Measurements from ENCODE around the gene ATP11A. TPM values are rescaled to one million over a fixed set of nuclear protein-coding genes. Genes with fewer than 3 reads are reported as not detected.

ATP11A gene
- total RNA-seq, 5 donors from 2014 or later (not counting 1 experiment from before 2014, with no cell fraction given) = 35.7 to 57.1 (median 48.5) TPM

GRCh38 chr13:112819816-112820215 is 130.0 kb downstream of the ATP11A start:
- Mint-ChIP-seq H3K27ac (no peak overlapping the region), H3K4me1 (no peaks in the 10 kb centered on the region), H3K4me3 (no peak overlapping the region), H3K9me3 (no peaks in the 10 kb centered on the region), H3K27me3 (no peaks in the 10 kb centered on the region), H3K36me3 (peaks cover 77% of the 10 kb centered on the region)
- Histone ChIP-seq H3K4me1 (ENCODE audit: control insufficient read depth in 1 of 2, extremely low read depth in 1 of 2, insufficient read depth in 2 of 2, low read length in 2 of 2) (no peaks in the 10 kb centered on the region), H3K9me3 (no peaks in the 10 kb centered on the region), H3K27ac (ENCODE audit: low read length) (no peak overlapping the region), H3K36me3 (ENCODE audit: control insufficient read depth in 2 of 2, extremely low read depth in 1 of 2, insufficient read depth in 1 of 2, low read length in 1 of 2) (peaks cover 19 to 71% of the 10 kb centered on the region in 2 donors), H3K27me3 (replicated peaks in 1 of 2; ENCODE audit: control insufficient read depth in 2 of 2, extremely low read depth in 1 of 2, insufficient read depth in 2 of 2, low read length in 1 of 2) (no peaks in the 10 kb centered on the region), H3K4me3 (ENCODE audit: control insufficient read depth in 1 of 2, extremely low read depth in 1 of 2, low read length in 1 of 2) (no peak overlapping the region)
- POLR2A ChIA-PET = no interaction called here
- ATAC-seq (replicated peaks in 1 of 4) = no peak
- CTCF ChIA-PET = no interaction called here
- no peak for DNase-seq
- WGBS (ENCODE audit: insufficient coverage) = 95% methylated on average over 24 of the region's 29 CpGs

GRCh38 chr13:112820318-112820717 is 130.5 kb downstream of the ATP11A start:
- no peaks in the 10 kb centered on the region for H3K4me1 ChIP-seq (ENCODE audit: control insufficient read depth in 1 of 2, extremely low read depth in 1 of 2, insufficient read depth in 2 of 2, low read length in 2 of 2)
- no peak overlapping the region for H3K4me3 ChIP-seq (ENCODE audit: control insufficient read depth in 1 of 2, extremely low read depth in 1 of 2, low read length in 1 of 2)
- peaks cover 24 to 73% of the 10 kb centered on the region in 2 donors for H3K36me3 ChIP-seq (ENCODE audit: control insufficient read depth in 2 of 2, extremely low read depth in 1 of 2, insufficient read depth in 1 of 2, low read length in 1 of 2)
- no peak overlapping the region for H3K27ac ChIP-seq (ENCODE audit: low read length)
- CTCF ChIA-PET = no interaction called here
- POLR2A ChIA-PET = no interaction called here
- H3K4me3 Mint-ChIP-seq = no peak overlapping the region
- no peaks in the 10 kb centered on the region for H3K27me3 ChIP-seq (replicated peaks in 1 of 2; ENCODE audit: control insufficient read depth in 2 of 2, extremely low read depth in 1 of 2, insufficient read depth in 2 of 2, low read length in 1 of 2)
- H3K27me3 Mint-ChIP-seq = no peaks in the 10 kb centered on the region
- peaks cover 77% of the 10 kb centered on the region for H3K36me3 Mint-ChIP-seq
- no peaks in the 10 kb centered on the region for H3K4me1 Mint-ChIP-seq
- no peak overlapping the region for H3K27ac Mint-ChIP-seq
- H3K9me3 ChIP-seq = no peaks in the 10 kb centered on the region
- no peaks in the 10 kb centered on the region for H3K9me3 Mint-ChIP-seq
- no peak for DNase-seq
- no peak for ATAC-seq (replicated peaks in 1 of 4)
- WGBS (ENCODE audit: insufficient coverage) = over 99% methylated on average over 10 of the region's 11 CpGs

- H3K27ac ChIP-seq (ENCODE audit: low read length) = no peak overlapping the region
- ChIA-PET POLR2A (no interaction called here), CTCF (interaction anchor here in 1 of 2 donors (0.6 kb wide), 1 partner anchor 766 kb away, joined by 8 read pairs; no protein-coding TSS in a partner anchor)
- no peaks in the 10 kb centered on the region for H3K4me1 ChIP-seq (ENCODE audit: control insufficient read depth in 1 of 2, extremely low read depth in 1 of 2, insufficient read depth in 2 of 2, low read length in 2 of 2)
- no peaks in the 10 kb centered on the region for H3K4me1 Mint-ChIP-seq
- no peak overlapping the region for H3K27ac Mint-ChIP-seq
- DNase-seq = no peak
- H3K27me3 Mint-ChIP-seq = no peaks in the 10 kb centered on the region
- peaks cover 74% of the 10 kb centered on the region for H3K36me3 Mint-ChIP-seq
- no peak overlapping the region for H3K4me3 Mint-ChIP-seq
- 100% methylated on average over 6 of the region's 19 CpGs for WGBS (ENCODE audit: insufficient coverage)
- no peak overlapping the region for H3K4me3 ChIP-seq (ENCODE audit: control insufficient read depth in 1 of 2, extremely low read depth in 1 of 2, low read length in 1 of 2)
- H3K36me3 ChIP-seq (ENCODE audit: control insufficient read depth in 2 of 2, extremely low read depth in 1 of 2, insufficient read depth in 1 of 2, low read length in 1 of 2) = peaks cover 21 to 75% of the 10 kb centered on the region in 2 donors
- no peaks in the 10 kb centered on the region for H3K27me3 ChIP-seq (replicated peaks in 1 of 2; ENCODE audit: control insufficient read depth in 2 of 2, extremely low read depth in 1 of 2, insufficient read depth in 2 of 2, low read length in 1 of 2)
- no peaks in the 10 kb centered on the region for H3K9me3 ChIP-seq
- no peaks in the 10 kb centered on the region for H3K9me3 Mint-ChIP-seq
- ATAC-seq (replicated peaks in 1 of 4) = no peak
Observed at GRCh38 chr13:112821340-112822055, 131.7 kb downstream of the ATP11A start.

- DNase-seq (no peak), ATAC-seq (replicated peaks in 1 of 4) (no peak)
- 91% methylated on average over 10 of the region's 11 CpGs for WGBS (ENCODE audit: insufficient coverage)
- ChIA-PET POLR2A (no interaction called here), CTCF (interaction anchor here in 1 of 2 donors (0.7 kb wide), 1 partner anchor 225 kb away, joined by 6 read pairs; no protein-coding TSS in a partner anchor)
- no peaks in the 10 kb centered on the region for H3K4me1 Mint-ChIP-seq
- no peaks in the 10 kb centered on the region for H3K9me3 Mint-ChIP-seq
- H3K4me1 ChIP-seq (ENCODE audit: control insufficient read depth in 1 of 2, extremely low read depth in 1 of 2, insufficient read depth in 2 of 2, low read length in 2 of 2) = no peaks in the 10 kb centered on the region
- no peaks in the 10 kb centered on the region for H3K27me3 ChIP-seq (replicated peaks in 1 of 2; ENCODE audit: control insufficient read depth in 2 of 2, extremely low read depth in 1 of 2, insufficient read depth in 2 of 2, low read length in 1 of 2)
- no peaks in the 10 kb centered on the region for H3K27me3 Mint-ChIP-seq
- peaks cover 74% of the 10 kb centered on the region for H3K36me3 Mint-ChIP-seq
- no peak overlapping the region for H3K27ac Mint-ChIP-seq
- H3K27ac ChIP-seq (ENCODE audit: low read length) = no peak overlapping the region
- peaks cover 20 to 78% of the 10 kb centered on the region in 2 donors for H3K36me3 ChIP-seq (ENCODE audit: control insufficient read depth in 2 of 2, extremely low read depth in 1 of 2, insufficient read depth in 1 of 2, low read length in 1 of 2)
- H3K9me3 ChIP-seq = no peaks in the 10 kb centered on the region
- H3K4me3 ChIP-seq (ENCODE audit: control insufficient read depth in 1 of 2, extremely low read depth in 1 of 2, low read length in 1 of 2) = no peak overlapping the region
- H3K4me3 Mint-ChIP-seq = no peak overlapping the region
Observed at GRCh38 chr13:112822851-112823250, 133.0 kb downstream of the ATP11A start.

- Histone ChIP-seq H3K4me3 (ENCODE audit: control insufficient read depth in 1 of 2, extremely low read depth in 1 of 2, low read length in 1 of 2) (no peak overlapping the region), H3K27me3 (replicated peaks in 1 of 2; ENCODE audit: control insufficient read depth in 2 of 2, extremely low read depth in 1 of 2, insufficient read depth in 2 of 2, low read length in 1 of 2) (no peaks in the 10 kb centered on the region), H3K36me3 (ENCODE audit: control insufficient read depth in 2 of 2, extremely low read depth in 1 of 2, insufficient read depth in 1 of 2, low read length in 1 of 2) (peaks cover 14 to 77% of the 10 kb centered on the region in 2 donors), H3K4me1 (ENCODE audit: control insufficient read depth in 1 of 2, extremely low read depth in 1 of 2, insufficient read depth in 2 of 2, low read length in 2 of 2) (no peaks in the 10 kb centered on the region), H3K9me3 (no peaks in the 10 kb centered on the region), H3K27ac (ENCODE audit: low read length) (no peak overlapping the region)
- no peak overlapping the region for H3K27ac Mint-ChIP-seq
- DNase-seq = no peak
- no peaks in the 10 kb centered on the region for H3K4me1 Mint-ChIP-seq
- H3K27me3 Mint-ChIP-seq = no peaks in the 10 kb centered on the region
- no peaks in the 10 kb centered on the region for H3K9me3 Mint-ChIP-seq
- ATAC-seq (replicated peaks in 1 of 4) = no peak
- ChIA-PET CTCF (no interaction called here), POLR2A (no interaction called here)
- peaks cover 66% of the 10 kb centered on the region for H3K36me3 Mint-ChIP-seq
- H3K4me3 Mint-ChIP-seq = no peak overlapping the region
- WGBS (ENCODE audit: insufficient coverage) = 95% methylated on average over 6 of the region's 10 CpGs
Observed at GRCh38 chr13:112824429-112824828, 134.6 kb downstream of the ATP11A start.

- 96% methylated on average over 11 of the region's 11 CpGs for WGBS (ENCODE audit: insufficient coverage)
- H3K27ac ChIP-seq (ENCODE audit: low read length) = no peak overlapping the region
- Mint-ChIP-seq H3K27me3 (no peaks in the 10 kb centered on the region), H3K4me1 (no peaks in the 10 kb centered on the region), H3K9me3 (no peaks in the 10 kb centered on the region), H3K4me3 (no peak overlapping the region), H3K27ac (no peak overlapping the region), H3K36me3 (peaks cover 61% of the 10 kb centered on the region)
- H3K4me3 ChIP-seq (ENCODE audit: control insufficient read depth in 1 of 2, extremely low read depth in 1 of 2, low read length in 1 of 2) = no peak overlapping the region
- H3K9me3 ChIP-seq = no peaks in the 10 kb centered on the region
- no peaks in the 10 kb centered on the region for H3K27me3 ChIP-seq (replicated peaks in 1 of 2; ENCODE audit: control insufficient read depth in 2 of 2, extremely low read depth in 1 of 2, insufficient read depth in 2 of 2, low read length in 1 of 2)
- peaks cover 14 to 71% of the 10 kb centered on the region in 2 donors for H3K36me3 ChIP-seq (ENCODE audit: control insufficient read depth in 2 of 2, extremely low read depth in 1 of 2, insufficient read depth in 1 of 2, low read length in 1 of 2)
- no peaks in the 10 kb centered on the region for H3K4me1 ChIP-seq (ENCODE audit: control insufficient read depth in 1 of 2, extremely low read depth in 1 of 2, insufficient read depth in 2 of 2, low read length in 2 of 2)
- DNase-seq (no peak), ATAC-seq (replicated peaks in 1 of 4) (no peak)
- ChIA-PET CTCF (no interaction called here), POLR2A (no interaction called here)
Observed at GRCh38 chr13:112825071-112825470, 135.2 kb downstream of the ATP11A start.

Measured in T-cell (primary cell).